Measurements from ENCODE around the gene EPHB2. TPM values are rescaled to one million over a fixed set of nuclear protein-coding genes. Genes with fewer than 3 reads are reported as not detected.

Gene EPHB2
- total and polyA plus RNA-seq, 2 of the 13 experiments (the other 11 are each of a cell fraction or from before 2014, with no cell fraction given), result 0.03 to 0.11 TPM

DNA sequence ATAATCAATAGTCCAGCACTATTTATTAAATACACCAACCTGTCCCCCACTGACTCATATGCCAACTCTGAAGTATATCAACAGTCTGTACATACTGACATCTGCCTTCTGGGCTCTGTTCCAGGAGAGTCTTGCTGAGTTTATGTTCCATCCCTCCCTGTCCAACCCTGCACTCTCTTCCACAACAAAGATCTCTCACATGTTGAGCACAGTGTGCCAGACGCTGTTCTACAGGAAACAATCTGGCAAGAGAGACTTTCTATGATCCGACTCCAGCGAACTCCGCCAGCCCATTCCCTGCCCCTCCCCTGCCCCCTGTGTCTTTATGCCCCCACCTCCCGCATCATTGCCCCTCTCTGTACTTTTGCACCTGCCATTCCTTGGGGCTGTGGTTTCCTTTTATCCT lies 258.7 kb downstream of the EPHB2 start:
- ChIA-PET POLR2A (no interaction called here), CTCF (ENCODE audit: low intra/inter-chr PET ratio, low total read pairs) (no interaction called here)
- H3K4me1 ChIP-seq (ENCODE audit: insufficient read depth, low read length), result peaks cover 15% of the 10 kb centered on the region
- intact Hi-C loops (cut with micrococcal nuclease; ENCODE audit: unreplicated experiment), result no loop called here
- TF ChIP-seq, protein P1, sequence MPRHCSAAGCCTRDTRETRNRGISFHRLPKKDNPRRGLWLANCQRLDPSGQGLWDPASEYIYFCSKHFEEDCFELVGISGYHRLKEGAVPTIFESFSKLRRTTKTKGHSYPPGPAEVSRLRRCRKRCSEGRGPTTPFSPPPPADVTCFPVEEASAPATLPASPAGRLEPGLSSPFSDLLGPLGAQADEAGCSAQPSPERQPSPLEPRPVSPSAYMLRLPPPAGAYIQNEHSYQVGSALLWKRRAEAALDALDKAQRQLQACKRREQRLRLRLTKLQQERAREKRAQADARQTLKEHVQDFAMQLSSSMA (CRISPR knock-in tag; IDR thresholded peaks at IDR 0.05), result no peak
- TF ChIP-seq ZNF510 (CRISPR knock-in tag; IDR thresholded peaks at IDR 0.05; ENCODE audit: low read depth) (no peak), RNF2 (conservative IDR thresholded peaks at IDR 0.05; ENCODE audit: low read depth) (no peak), SAFB2 (CRISPR knock-in tag; IDR thresholded peaks at IDR 0.05; ENCODE audit: borderline replicate concordance, low read depth) (no peak), DPF2 (CRISPR knock-in tag; IDR thresholded peaks at IDR 0.05; ENCODE audit: borderline replicate concordance, low read depth) (no peak), CENPX (CRISPR knock-in tag; IDR thresholded peaks at IDR 0.05) (no peak), LCORL (IDR thresholded peaks at IDR 0.05) (no peak), LCORL (CRISPR knock-in tag; IDR thresholded peaks at IDR 0.05) (no peak), SETDB1 (CRISPR knock-in tag; IDR thresholded peaks at IDR 0.05; ENCODE audit: borderline replicate concordance) (no peak), SIX1 (CRISPR knock-in tag; IDR thresholded peaks at IDR 0.05; ENCODE audit: borderline replicate concordance) (no peak), TBX2 (CRISPR knock-in tag; IDR thresholded peaks at IDR 0.05; ENCODE audit: borderline replicate concordance) (no peak)
- TF ChIP-seq, protein P2, sequence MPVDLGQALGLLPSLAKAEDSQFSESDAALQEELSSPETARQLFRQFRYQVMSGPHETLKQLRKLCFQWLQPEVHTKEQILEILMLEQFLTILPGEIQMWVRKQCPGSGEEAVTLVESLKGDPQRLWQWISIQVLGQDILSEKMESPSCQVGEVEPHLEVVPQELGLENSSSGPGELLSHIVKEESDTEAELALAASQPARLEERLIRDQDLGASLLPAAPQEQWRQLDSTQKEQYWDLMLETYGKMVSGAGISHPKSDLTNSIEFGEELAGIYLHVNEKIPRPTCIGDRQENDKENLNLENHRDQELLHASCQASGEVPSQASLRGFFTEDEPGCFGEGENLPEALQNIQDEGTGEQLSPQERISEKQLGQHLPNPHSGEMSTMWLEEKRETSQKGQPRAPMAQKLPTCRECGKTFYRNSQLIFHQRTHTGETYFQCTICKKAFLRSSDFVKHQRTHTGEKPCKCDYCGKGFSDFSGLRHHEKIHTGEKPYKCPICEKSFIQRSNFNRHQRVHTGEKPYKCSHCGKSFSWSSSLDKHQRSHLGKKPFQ (CRISPR knock-in tag; IDR thresholded peaks at IDR 0.05; ENCODE audit: insufficient replicate concordance), result no peak
- TF ChIP-seq, protein P3, sequence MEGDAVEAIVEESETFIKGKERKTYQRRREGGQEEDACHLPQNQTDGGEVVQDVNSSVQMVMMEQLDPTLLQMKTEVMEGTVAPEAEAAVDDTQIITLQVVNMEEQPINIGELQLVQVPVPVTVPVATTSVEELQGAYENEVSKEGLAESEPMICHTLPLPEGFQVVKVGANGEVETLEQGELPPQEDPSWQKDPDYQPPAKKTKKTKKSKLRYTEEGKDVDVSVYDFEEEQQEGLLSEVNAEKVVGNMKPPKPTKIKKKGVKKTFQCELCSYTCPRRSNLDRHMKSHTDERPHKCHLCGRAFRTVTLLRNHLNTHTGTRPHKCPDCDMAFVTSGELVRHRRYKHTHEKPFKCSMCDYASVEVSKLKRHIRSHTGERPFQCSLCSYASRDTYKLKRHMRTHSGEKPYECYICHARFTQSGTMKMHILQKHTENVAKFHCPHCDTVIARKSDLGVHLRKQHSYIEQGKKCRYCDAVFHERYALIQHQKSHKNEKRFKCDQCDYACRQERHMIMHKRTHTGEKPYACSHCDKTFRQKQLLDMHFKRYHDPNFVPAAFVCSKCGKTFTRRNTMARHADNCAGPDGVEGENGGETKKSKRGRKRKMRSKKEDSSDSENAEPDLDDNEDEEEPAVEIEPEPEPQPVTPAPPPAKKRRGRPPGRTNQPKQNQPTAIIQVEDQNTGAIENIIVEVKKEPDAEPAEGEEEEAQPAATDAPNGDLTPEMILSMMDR (CRISPR knock-in tag; IDR thresholded peaks at IDR 0.05), result no peak
- TF ChIP-seq, protein P4, sequence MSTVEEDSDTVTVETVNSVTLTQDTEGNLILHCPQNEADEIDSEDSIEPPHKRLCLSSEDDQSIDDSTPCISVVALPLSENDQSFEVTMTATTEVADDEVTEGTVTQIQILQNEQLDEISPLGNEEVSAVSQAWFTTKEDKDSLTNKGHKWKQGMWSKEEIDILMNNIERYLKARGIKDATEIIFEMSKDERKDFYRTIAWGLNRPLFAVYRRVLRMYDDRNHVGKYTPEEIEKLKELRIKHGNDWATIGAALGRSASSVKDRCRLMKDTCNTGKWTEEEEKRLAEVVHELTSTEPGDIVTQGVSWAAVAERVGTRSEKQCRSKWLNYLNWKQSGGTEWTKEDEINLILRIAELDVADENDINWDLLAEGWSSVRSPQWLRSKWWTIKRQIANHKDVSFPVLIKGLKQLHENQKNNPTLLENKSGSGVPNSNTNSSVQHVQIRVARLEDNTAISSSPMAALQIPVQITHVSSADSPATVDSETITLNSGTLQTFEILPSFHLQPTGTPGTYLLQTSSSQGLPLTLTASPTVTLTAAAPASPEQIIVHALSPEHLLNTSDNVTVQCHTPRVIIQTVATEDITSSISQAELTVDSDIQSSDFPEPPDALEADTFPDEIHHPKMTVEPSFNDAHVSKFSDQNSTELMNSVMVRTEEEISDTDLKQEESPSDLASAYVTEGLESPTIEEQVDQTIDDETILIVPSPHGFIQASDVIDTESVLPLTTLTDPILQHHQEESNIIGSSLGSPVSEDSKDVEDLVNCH (CRISPR knock-in tag; IDR thresholded peaks at IDR 0.05), result no peak
- no peak overlapping the region for H3K27ac ChIP-seq (ENCODE audit: extremely low read length, insufficient read depth, low read length)
- no peaks in the 10 kb centered on the region for H3K27me3 ChIP-seq (ENCODE audit: control insufficient read depth in 1 of 2, insufficient read depth in 2 of 2, low read length in 2 of 2)
- no peaks in the 10 kb centered on the region for H3K79me2 ChIP-seq (ENCODE audit: insufficient read depth, low read length)
- no peak overlapping the region for H3K4me3 ChIP-seq (replicated peaks in 1 of 3; ENCODE audit: insufficient read depth in 1 of 3, low read depth in 2 of 3, low read length in 3 of 3)
- FAIRE-seq (no peak), ATAC-seq (peak; percentile 45; the same call in 2 of the 3 replicates), DNase-seq (ENCODE audit: low spot score) (no peak)
- in situ Hi-C loops (cut with HindIII; ENCODE audit: extremely low pct_ligation_motif_present, low pct_unique_long_range_greater_than_20kb), result no loop called here
- H3K9ac ChIP-seq (ENCODE audit: insufficient read depth, low read depth, low read length), result no peak overlapping the region
- no TSS peak for BruUV-seq (replicated peaks)
- no peaks in the 10 kb centered on the region for H4K20me1 ChIP-seq (ENCODE audit: insufficient read depth, low read length)
- H3K36me3 ChIP-seq (replicated peaks in 1 of 2; ENCODE audit: control insufficient read depth in 1 of 2, insufficient read depth in 2 of 2, low read length in 2 of 2), result no peaks in the 10 kb centered on the region
- 5% methylated on average over 5 of the region's 5 CpGs for WGBS (ENCODE audit: low lambda C conversion rate)
- H3K4me2 ChIP-seq (ENCODE audit: low read depth, low read length), result no peak overlapping the region
- peaks cover 8% of the 10 kb centered on the region for H3K9me3 ChIP-seq (ENCODE audit: low read length)
- H2AFZ ChIP-seq (ENCODE audit: low read length), result no peak overlapping the region

Data from HepG2 (cell line).